DMS 273 (cell line): ENCODE measurements around the gene TANGO6.
A peak's percentile ranks its signal among the peaks of the same experiment; 100 is the strongest.
"Not testable (repeated sequence)": the region's sequence is repeated elsewhere in the genome, so short reads cannot be mapped to it uniquely, and the experiment has no call there.

Experiments used
- DNase-seq: peaks from one replicate; lab custom pipeline; 2025; ENCODE audit not compliant: unreplicated experiment; lab: John Stamatoyannopoulos, UW

The TANGO6 gene

DNA sequence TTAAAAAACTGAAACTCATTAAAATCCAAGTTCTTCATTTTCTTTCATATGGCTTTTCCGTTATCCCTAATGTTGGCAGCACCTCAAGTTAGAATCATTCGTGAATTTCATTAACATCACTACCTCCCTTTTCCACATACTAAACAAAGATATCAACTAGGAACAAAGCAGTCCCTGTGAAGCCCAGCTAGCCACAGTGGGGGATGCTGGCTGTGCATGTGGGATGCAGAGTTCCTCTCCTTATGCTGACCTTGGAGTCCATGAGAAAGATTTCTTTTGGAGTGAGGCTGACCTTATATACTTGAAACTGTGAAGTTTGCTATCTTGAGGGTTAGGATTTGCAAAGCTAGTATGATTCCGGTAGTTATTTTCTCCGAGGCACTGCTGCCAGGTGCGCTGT, 117.6 kb downstream of the TANGO6 start:
- no peak for DNase-seq

DNA sequence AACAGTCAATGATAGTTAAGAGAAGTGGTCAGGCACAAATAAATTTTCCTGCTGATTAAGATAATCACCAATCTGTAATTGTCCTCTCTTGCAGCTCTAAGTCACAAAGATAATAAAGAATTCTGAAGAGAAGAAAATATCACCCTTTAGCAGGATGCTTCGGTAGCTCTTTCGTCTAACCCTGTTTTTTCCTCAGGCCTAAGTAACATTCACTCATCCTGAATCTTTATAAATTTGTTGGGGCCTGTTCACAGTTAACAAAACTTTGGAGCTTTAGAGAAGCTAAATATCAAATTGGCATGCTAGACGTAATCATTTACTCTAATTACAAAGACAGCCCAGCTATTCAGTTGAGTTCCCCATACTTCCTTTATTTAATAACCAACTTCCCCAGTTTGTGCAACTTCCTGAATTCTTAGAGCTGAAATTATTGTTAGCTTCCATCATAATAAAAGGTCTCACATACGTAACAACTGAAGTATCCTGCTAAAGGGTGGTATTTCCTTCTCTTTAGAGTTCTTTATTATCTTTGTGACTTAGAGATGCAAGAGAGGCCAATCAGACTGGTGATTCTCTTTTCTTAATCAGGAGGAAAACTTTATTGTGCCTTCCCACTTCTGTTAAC, 118.6 kb downstream of the TANGO6 start:
- no peak for DNase-seq

DNA sequence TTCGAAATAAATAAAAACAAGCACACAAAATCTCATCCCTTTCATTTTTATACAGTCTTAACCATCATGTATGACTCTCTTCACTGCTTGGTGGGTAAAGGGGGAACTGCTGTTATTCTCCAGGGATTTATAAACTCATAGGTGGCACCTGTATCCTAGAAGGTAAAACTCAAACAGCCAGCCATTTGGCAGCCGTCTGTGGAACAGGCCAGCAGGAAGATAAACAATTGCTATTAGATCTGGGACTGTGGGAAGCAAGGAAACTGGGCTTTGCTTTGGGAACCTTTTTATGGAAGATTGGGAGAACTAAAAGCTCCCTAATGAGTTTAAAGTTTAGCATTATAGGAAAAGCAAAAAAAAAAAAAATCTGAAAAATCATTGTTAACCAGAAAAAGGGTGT, 126.0 kb downstream of the TANGO6 start:
- DNase-seq = no peak

DNA sequence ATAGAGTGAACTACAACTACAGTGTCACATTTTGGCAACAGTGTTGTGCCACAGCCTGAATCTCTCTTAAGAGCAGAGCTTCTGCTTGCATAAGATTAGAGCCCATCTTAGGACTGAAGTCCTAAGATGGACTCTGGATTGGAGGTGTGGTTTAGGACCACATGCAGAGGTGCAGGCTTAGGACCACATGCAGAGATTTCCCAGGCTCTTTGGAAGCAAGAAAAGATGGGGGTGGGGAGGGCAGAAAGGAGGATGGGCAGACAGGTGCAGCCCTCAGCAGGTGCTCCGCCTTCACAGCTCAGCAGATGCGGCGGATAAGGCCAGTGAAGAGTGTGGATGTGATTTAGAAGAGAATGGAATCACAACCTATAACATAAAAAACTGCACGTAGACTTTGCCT, 128.7 kb downstream of the TANGO6 start:
- no peak for DNase-seq

DNA sequence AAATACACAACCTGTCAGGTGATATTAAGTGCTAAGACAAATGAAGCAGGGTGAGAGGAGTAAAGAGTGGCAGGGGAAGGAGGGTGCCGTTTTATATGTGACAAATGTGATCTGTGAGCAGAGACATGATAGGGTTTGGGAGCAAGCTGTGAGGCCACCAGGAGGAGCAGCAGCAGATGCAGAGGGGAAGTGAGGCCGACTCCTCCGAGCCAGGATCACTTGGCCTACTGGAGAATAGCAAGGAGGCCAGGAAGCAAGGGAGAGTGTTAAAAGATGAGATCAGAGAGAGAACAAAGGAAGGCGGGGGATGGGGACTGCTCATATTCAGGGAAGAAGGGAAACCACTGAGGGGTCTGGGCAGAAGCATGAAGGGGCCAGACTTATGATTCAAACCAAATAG, 129.4 kb downstream of the TANGO6 start:
- DNase-seq = peak; percentile 20

DNA sequence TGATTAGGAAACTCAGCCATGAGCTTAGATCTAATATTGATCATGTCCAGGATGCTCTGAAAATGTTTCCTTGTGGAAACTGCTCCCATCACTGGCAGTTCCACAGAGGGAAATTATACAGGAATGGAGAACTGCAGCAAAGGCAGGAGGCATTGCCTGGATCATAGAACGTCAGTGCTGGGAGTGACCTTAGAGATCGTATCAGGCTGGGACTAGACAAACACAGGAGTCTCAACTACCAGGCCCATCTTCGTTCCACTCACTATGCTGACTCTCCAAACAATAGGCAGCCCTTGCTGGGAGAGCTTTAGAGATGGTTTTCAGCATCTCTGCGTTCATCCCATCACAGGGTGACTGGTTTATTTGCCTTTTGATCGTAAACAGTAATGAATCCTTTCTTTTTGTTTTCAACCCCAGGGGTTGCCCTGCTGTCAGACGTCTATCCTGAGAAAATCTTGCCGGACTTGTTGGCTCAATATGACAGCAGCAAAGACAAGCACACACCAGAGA, 130.3 kb downstream of the TANGO6 start:
- DNase-seq = no peak

DNA sequence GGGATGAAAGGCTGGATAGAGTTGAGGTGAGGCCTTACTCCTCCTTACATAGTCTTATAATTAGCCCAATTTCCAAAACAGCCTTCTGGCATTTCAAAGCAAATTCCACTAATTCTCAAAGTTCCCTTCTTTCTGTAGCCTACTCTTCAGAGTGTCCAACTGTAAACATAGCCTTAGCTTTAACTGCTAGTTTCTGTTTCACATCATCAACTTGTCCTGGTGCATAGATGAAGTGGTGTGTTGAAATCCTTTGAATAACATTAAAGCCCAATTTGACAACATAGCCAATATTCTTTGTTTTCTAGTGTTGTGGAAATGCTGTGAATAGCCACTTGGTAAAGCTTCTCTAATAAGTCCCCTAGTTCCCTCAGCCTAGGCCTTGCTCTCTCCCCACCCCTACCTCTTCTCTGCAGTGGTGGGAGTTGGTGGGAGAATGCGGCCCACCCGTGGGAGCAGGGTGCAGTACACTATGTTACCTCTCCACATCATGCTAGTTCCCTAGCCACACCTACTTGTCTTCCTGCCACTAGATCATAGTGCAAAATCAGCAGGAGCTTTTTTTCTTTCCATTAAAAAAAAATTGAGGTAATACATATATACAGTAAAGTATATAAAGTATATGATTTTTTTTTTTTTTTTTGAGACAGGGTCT, 135.1 kb downstream of the TANGO6 start:
- DNase-seq = no peak

DNA sequence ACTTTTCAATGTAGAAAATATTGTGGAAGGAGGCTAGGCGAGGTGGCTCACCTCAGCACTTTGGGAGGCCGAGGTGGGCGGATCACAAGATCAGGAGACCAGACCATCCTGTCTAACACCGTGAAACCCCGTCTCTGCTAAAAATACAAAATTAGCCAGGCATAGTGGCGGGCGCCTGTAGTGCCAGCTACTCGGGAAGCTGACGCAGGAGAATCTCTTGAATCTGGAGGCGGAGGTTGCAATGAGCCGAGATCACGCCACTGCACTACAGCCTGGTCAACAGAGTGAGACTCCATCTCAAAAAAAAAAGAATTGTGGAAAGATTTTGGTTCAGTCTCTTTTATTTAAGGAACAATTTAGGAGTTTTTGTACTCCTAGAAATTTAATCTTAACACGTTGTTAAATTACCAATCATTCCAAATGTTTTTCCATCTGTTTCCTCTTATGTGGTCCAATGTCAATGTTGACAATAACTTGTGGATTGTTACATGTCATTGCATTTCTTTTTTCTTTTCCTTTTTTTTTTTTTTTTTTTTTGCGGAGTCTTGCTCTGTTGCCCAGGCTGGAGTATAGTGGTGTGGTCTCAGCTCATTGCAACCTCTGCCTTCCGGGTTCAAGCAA, 137.5 kb downstream of the TANGO6 start:
- no peak for DNase-seq

DNA sequence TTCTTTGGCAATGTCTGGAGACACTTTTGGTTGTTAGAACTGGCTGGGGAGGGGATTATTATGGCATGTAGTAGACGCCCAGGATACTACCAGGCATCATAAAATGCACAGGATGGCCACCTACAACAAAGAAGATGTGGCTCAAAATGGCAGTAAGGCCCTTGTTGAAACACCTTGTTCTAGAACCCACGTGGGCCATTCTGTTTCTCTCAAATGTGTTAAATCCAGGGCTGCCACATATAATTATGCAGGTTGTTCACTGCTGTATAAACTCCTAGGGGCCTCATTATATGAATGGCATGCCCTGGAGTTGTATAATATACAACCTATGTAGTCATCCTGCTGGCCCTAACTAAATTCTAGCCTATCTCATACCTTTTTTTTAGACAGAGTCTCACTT, 138.6 kb downstream of the TANGO6 start:
- DNase-seq = no peak

DNA sequence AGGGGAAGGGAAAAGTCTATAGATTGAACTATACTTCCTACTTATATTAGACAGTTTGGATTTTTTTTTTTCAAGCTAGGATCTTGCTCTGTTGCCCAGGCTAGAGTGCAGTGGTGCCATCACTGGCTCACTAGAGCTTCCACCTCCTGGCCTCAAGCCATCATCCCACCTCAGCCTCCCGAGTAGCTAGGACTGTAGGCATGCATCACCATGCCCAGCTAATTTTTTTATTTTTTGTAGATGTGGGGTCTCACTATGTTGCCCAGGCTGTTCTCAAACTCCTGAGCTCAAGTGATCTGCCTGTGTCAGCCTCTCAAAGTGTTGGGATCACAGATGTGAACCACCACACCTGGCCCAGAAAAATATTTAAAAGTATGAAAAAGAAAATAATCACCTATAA, 141.1 kb downstream of the TANGO6 start:
- no peak for DNase-seq

DNA sequence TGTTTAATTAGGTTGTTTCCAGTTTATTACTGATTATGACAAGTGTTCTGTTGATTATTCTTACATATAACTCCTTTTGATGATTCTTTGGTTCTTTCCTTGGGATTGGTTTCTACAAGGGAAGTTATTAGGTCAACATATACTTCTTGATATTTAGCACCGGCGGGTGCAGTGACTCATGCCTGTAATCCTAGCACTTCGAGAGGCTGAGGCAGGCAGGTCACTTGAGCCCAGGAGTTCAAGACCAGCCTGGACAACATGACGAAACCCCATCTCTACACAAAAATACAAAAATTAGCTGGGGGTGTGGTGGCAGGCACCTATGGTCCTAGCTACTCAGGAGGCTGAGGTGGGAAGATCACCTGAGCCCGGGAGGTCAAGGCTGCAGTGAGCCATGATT, 141.9 kb downstream of the TANGO6 start:
- DNase-seq = no peak

DNA sequence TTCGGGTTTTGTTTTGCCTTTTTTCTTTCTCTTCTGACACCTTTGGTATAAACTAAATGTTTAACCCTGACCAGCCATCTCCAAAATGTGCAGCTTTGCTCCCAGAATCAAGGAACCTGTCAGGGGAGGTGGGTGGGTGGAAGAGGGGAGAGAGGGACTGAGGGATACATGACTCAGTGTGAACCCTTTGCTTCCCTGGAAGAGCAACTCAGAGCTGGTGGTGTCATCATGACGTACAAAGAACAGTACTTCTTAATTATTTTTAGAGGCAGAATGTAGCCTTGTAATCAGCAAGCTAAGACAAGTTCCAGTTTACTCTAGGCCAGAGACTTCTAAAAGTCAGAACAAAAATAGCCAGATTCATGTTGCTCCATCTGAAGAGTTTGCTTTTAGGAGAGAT, 142.5 kb downstream of the TANGO6 start:
- no peak for DNase-seq

DNA sequence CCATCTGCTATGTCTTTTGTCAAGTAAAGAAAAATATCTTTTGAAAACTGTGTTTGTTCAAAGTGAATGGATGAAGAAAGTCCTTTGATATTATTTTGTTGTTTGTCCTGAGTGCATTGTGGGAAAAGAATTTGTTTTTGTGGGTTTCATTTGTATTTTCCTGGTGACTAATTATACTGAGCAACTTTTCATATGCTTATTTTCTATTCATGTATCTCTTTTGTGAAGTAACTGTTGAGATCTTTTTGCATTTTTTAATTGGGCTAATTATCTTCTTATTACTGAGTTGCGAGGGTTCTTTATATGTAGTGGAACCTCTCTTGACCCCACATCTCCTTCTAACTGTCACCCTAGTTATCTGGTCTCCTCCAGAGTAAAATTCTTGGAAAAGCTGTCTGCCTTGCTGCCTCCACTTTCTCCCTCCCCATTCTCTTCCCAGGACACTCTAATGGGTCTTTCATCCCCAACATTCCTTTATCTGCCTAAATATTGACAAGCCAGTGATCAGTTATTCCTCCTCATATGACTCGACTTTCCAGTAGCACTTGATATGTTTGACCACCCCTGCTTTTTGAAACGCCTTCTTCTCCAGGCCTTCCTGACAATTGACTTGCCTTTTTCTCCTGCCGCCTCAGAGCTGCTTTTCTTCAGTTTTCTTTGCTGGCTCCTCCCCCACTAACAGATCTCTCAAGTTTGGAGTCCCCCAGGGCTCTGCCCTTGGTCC, 144.6 kb downstream of the TANGO6 start:
- DNase-seq = no peak

DNA sequence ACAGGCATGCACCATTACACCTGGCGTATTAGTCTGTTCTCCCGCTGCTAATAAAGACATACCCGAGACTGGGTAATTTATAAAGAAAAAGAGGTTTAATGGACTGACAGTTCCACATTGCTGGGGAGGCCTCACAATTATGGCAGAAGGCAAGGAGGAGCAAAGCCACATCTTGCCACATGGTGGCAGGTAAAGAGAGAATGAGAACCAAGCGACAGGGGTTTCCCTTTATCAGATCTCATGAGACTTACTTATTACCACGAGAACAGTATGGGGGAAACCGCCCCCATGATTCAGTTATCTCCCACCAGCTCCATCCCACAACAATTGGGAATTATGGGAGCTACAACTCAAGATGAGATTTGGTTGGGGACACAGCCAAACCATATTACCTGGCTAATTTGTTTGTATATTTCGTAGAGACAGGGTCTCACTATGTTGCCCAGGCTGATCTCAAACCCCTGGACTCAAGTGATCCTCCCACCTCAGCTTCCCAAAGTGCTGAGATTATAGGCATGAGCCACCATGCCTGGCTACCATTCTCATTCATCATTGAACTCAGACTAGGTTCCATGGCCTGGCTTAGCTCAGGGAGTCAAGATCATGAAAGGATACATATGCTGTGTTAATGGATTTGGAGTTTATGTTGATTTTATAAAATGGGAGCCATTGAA, 147.0 kb downstream of the TANGO6 start:
- DNase-seq = not testable (repeated sequence)

DNA sequence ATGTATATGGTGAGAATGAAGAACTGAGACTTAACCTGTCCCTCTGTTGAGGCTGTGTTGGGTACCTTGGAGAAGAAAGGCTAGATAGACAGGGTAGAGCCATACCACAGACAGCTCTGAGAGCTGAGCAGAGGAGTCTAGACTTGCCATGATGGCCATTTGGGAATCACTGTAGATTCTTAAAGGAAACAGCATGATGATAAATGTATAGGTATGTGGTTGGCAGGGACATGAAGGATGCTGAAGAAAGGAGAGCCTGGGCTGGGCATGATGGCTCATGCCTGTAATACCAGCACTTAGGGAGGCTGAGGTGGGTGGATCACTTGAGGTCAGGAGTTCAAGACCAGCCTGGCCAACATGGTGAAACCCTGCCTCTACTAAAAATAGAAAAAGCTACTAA, 147.7 kb downstream of the TANGO6 start:
- no peak for DNase-seq

DNA sequence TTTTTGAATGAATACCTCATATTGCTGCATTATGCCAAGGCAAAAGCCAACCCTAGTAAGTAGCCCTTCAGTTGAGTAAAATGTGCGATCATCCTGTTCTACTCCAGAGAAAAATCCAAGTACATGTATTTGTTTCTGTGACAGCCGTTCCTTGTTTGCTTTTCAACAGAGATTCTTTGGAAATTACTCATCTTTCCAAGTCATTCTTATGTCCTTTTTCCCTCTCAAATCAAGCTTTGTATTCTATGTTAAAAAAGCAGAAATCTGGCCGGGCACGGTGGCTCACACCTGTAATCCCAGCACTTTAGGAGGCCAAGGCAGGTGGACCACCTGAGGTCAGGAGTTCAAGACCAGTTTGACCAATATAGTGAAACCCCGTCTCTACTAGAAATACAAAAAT, 149.2 kb downstream of the TANGO6 start:
- no peak for DNase-seq

DNA sequence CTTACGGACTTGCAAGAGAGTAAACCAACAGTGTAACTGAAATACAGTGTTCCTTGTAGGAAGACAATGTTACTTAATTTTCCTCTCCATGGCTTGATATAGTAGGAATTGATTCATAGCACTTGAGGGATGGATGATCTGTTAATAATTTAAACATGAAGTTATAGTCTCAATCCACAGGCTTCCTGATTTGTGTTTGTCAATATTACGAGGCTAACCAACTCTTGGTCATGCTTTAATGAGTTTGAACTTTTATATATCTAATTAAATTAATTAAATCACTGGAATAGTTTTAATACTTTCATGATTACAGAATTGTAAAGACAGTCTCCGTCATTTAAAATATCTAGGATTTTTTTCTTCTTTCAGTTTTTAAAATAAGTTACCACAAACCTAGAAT, 150.1 kb downstream of the TANGO6 start:
- no peak for DNase-seq

DNA sequence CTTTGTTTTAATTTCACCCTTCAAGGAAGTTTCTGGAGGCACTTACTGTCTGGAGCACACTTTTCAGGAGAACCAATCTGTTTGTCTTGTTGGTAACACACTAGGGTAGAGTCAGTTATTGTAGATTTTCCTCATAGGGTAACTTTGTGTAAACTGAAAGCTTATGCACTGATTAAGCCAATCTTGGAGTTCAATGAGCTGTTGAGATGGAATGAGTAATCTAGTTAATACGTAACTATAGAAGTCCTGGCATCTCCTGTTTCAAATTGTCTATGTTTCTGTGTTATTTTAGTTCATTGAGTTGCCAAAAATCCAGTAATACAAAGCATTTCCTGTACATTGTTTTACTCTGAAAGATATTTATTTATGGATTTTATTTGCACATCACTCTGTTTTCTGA, 150.6 kb downstream of the TANGO6 start:
- DNase-seq = no peak

DNA sequence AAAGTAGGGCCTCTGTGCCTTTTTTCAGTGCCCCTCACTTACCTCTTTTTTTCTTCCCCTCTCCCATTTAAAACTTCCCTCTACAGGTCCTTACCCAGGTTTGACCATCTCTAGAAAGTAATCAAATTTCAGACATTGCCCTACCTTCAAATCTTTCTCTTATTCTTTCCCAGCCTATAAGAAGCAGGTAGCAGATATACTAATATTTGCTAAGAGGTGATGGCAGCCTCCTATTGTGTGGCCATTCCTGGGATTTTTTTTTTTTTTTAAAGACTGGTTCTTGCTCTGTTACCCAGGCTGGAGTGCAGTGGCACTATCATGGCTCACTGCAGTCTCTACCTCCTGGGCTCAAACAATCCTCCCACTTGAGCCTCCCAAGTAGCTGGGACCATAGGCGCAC, 151.0 kb downstream of the TANGO6 start:
- DNase-seq = no peak

DNA sequence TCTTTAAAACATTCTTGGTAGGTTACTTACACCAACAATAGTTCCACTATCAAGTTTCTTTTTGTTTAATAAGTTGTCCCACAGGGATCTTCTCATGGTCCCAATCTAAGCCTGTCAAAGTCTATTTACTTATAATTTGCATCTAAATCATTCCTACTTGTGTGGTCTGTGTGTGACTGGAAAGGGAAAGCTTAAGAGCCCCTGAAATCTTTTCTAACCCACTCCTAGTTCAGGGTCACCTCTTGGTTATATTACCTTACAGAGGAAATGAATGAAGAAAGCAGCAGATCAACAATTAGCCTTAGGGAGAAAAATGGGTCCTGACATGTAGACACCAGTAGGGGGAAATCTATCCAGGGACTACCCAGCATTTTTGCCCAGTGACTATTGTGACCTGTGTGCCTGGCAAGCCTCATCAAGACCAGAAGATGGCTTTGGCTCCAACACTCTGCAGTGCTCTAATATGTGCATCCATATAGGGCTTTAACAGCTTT, 151.7 kb downstream of the TANGO6 start:
- DNase-seq = peak; percentile 40

DNA sequence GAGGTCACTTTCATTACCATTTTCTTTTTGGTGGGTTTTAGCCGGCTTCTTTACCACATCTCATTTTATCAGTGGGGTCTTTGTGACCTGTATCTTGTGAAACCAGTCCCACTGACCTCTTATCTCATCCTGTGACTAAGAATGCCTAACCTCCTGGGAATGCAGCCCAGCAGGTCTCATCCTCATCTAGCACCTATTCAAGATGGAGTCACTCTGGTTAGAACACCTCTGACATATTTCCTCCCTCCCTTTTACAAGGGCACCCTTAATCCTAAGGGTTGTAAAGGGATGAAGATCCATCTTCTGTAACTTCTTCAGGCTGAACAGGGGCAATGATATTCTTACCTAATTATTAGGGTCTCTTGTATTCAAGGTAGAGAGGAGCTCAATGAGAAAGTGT, 154.2 kb downstream of the TANGO6 start:
- DNase-seq = no peak
